ENCODE data around the gene DHX57.

DNA sequence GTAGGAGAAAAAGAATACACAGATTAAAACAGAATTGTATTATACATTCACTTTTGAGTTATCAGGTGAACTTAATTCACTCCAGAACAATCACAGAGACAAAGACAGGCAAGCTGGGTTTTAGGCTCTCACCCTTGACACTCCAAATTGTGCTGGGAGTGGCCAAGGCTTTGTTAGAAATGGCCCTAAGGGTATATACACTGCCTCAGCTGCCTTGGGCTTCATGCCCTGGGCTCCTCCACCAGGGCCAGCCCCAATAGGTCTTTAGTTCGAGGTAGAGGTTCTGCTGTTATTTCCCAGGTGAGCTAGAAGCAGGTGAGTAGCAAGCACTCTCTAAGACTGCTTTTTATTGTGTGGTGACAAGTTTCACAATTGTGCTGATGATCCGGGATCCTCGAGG, 77.8 kb downstream of the DHX57 start:
- no peak for TF ChIP-seq POLR2AphosphoS5 (IDR thresholded peaks at IDR 0.05; ENCODE audit: low read depth, low read length)
- TF ChIP-seq SIN3A (IDR thresholded peaks at IDR 0.05; ENCODE audit: borderline replicate concordance, insufficient read depth, low read length): no peak
- TF ChIP-seq, protein P1, sequence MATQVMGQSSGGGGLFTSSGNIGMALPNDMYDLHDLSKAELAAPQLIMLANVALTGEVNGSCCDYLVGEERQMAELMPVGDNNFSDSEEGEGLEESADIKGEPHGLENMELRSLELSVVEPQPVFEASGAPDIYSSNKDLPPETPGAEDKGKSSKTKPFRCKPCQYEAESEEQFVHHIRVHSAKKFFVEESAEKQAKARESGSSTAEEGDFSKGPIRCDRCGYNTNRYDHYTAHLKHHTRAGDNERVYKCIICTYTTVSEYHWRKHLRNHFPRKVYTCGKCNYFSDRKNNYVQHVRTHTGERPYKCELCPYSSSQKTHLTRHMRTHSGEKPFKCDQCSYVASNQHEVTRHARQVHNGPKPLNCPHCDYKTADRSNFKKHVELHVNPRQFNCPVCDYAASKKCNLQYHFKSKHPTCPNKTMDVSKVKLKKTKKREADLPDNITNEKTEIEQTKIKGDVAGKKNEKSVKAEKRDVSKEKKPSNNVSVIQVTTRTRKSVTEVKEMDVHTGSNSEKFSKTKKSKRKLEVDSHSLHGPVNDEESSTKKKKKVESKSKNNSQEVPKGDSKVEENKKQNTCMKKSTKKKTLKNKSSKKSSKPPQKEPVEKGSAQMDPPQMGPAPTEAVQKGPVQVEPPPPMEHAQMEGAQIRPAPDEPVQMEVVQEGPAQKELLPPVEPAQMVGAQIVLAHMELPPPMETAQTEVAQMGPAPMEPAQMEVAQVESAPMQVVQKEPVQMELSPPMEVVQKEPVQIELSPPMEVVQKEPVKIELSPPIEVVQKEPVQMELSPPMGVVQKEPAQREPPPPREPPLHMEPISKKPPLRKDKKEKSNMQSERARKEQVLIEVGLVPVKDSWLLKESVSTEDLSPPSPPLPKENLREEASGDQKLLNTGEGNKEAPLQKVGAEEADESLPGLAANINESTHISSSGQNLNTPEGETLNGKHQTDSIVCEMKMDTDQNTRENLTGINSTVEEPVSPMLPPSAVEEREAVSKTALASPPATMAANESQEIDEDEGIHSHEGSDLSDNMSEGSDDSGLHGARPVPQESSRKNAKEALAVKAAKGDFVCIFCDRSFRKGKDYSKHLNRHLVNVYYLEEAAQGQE (IDR thresholded peaks at IDR 0.05; ENCODE audit: insufficient read depth in 1 of 2, low read depth in 2 of 2, low read length in 2 of 2): no peak
- no peak for TF ChIP-seq TAF1 (IDR thresholded peaks at IDR 0.05; ENCODE audit: borderline replicate concordance, insufficient read depth, low read length)
